SK-N-SH treated with all-trans-retinoic acid at 6 μM for 48 hours (cell line): ENCODE measurements around the gene RTRAF.

Experiments
- CSRNP3 ChIP-seq: fragments of 250-450 bp; sonication (Bioruptor Pico); IDR thresholded peaks from 2 replicates; pipeline ENCODE4 v1.5.1; 2021; ENCODE audit warnings: mild to moderate bottlenecking, moderate library complexity
- ESRRG ChIP-seq: fragments of 250-450 bp; sonication (Bioruptor Pico); IDR thresholded peaks from 2 replicates; pipeline ENCODE4 v1.6.1; 2021; ENCODE audit warnings: mild to moderate bottlenecking
- GLIS3 ChIP-seq: fragments of 250-450 bp; sonication (Bioruptor Pico); IDR thresholded peaks from 2 replicates; pipeline ENCODE4 v1.5.0; 2020; ENCODE audit warnings: mild to moderate bottlenecking, moderate library complexity
- ISL1 ChIP-seq: fragments of 250-450 bp; sonication (Bioruptor Pico); IDR thresholded peaks from 2 replicates; pipeline ENCODE4 v2.1.2; 2022; ENCODE audit warnings: mild to moderate bottlenecking, moderate library complexity
- PATZ1 ChIP-seq: fragments of 250-450 bp; sonication (Bioruptor Pico); IDR thresholded peaks from 2 replicates; pipeline ENCODE4 v1.8.0; 2020; ENCODE audit warnings: mild to moderate bottlenecking, moderate library complexity, borderline replicate concordance
- SNAI2 ChIP-seq: fragments of 250-450 bp; sonication (Bioruptor Pico); IDR thresholded peaks from 2 replicates; pipeline ENCODE4 v1.5.0; 2020; ENCODE audit warnings: mild to moderate bottlenecking, moderate library complexity
- ZNF565 ChIP-seq: fragments of 450-650 bp; formaldehyde crosslinking; conservative IDR thresholded peaks from 2 replicates; pipeline ENCODE4 v1.5.0; 2020; ENCODE audit warnings: low read depth, mild to moderate bottlenecking, moderate library complexity

GRCh38 chr14:52014601-52015267 lies 25.4 kb downstream of the RTRAF start:
- TF ChIP-seq ZNF565, result no peak
- TF ChIP-seq ISL1 (CRISPR knock-in tag), result no peak
- no peak for TF ChIP-seq PATZ1 (CRISPR knock-in tag)
- TF ChIP-seq SNAI2, result no peak
- TF ChIP-seq CSRNP3 (CRISPR knock-in tag), result no peak
- no peak for TF ChIP-seq ESRRG (CRISPR knock-in tag)
- TF ChIP-seq GLIS3 (CRISPR knock-in tag), result no peak
